HG02852 (cell line): ENCODE measurements around the gene RAB40B.
"Not testable (repeated sequence)": the region's sequence is repeated elsewhere in the genome, so short reads cannot be mapped to it uniquely, and the experiment has no call there.

Experiments
- ATAC-seq: cut with Tn5 transposase; IDR thresholded peaks from one replicate; pipeline ENCODE4 v1.9.1; 2021; ENCODE audit warnings: mild to moderate bottlenecking, moderate library complexity; ENCODE audit not compliant: unreplicated experiment

RAB40B gene

GRCh38 chr17:82654611-82655010, 43.9 kb downstream of the RAB40B start:
- ATAC-seq: not testable (repeated sequence)

- no peak for ATAC-seq
These were observed 44.6 kb downstream of the RAB40B start for GRCh38 chr17:82653651-82654528.

GRCh38 chr17:82650723-82651122, 47.8 kb downstream of the RAB40B start:
- ATAC-seq: no peak

GRCh38 chr17:82649501-82650261, 48.8 kb downstream of the RAB40B start:
- no peak for ATAC-seq

- ATAC-seq: no peak
These were observed 49.7 kb downstream of the RAB40B start for GRCh38 chr17:82648742-82649331.

- peak; percentile 78 for ATAC-seq
These were observed 50.3 kb downstream of the RAB40B start, which contains the start of gene WDR45B for GRCh38 chr17:82648165-82648668. Gene WDR45B, minus strand, starts transcription at chr17:82648444. Its CDS starts 104 bp downstream, at chr17:82648340.

GRCh38 chr17:82647593-82648164, 50.8 kb downstream of the RAB40B start:
- peak; percentile 33 for ATAC-seq

- no peak for ATAC-seq
These were observed 53.0 kb downstream of the RAB40B start for GRCh38 chr17:82645516-82645915.

- ATAC-seq: no peak
These were observed 54.4 kb downstream of the RAB40B start for GRCh38 chr17:82644148-82644547.

- no peak for ATAC-seq
These were observed 56.5 kb downstream of the RAB40B start for GRCh38 chr17:82642022-82642421.

GRCh38 chr17:82640036-82640435, 58.5 kb downstream of the RAB40B start:
- ATAC-seq: no peak

GRCh38 chr17:82639628-82640027, 58.9 kb downstream of the RAB40B start:
- no peak for ATAC-seq

GRCh38 chr17:82638183-82638773, 60.2 kb downstream of the RAB40B start:
- ATAC-seq: no peak

GRCh38 chr17:82636626-82637598, 61.6 kb downstream of the RAB40B start:
- no peak for ATAC-seq

- ATAC-seq: no peak
These were observed 65.2 kb downstream of the RAB40B start for GRCh38 chr17:82633343-82633742.

GRCh38 chr17:82632451-82632850, 66.0 kb downstream of the RAB40B start:
- no peak for ATAC-seq

- ATAC-seq: no peak
These were observed 67.0 kb downstream of the RAB40B start for GRCh38 chr17:82631544-82631943.

- no peak for ATAC-seq
These were observed 68.3 kb downstream of the RAB40B start for GRCh38 chr17:82630212-82630611.

- ATAC-seq: no peak
These were observed 68.8 kb downstream of the RAB40B start for GRCh38 chr17:82629748-82630147.
